ENCODE results near the gene MYH9.

DNA sequence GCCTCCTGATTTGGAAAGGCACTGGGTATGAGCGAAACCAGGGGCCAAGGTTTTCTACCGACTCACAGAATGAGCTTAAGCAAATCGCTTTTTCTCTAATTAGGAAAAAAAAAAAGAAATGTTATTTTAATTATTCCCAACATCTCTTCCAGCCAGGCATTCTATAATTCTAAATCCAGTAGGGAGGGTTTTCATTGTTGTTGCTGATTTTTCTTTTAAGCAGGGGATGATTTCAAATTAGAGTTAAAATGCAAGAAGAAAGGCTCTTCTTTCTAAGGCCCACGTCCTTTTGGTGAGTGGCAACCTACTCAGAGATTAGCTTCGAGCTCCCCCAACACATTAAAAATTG lies 8.9 kb downstream of the MYH9 start:
- TF ChIP-seq, protein P1, sequence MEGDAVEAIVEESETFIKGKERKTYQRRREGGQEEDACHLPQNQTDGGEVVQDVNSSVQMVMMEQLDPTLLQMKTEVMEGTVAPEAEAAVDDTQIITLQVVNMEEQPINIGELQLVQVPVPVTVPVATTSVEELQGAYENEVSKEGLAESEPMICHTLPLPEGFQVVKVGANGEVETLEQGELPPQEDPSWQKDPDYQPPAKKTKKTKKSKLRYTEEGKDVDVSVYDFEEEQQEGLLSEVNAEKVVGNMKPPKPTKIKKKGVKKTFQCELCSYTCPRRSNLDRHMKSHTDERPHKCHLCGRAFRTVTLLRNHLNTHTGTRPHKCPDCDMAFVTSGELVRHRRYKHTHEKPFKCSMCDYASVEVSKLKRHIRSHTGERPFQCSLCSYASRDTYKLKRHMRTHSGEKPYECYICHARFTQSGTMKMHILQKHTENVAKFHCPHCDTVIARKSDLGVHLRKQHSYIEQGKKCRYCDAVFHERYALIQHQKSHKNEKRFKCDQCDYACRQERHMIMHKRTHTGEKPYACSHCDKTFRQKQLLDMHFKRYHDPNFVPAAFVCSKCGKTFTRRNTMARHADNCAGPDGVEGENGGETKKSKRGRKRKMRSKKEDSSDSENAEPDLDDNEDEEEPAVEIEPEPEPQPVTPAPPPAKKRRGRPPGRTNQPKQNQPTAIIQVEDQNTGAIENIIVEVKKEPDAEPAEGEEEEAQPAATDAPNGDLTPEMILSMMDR (IDR thresholded peaks at IDR 0.05) = no peak
- TF ChIP-seq EZH2 (IDR thresholded peaks at IDR 0.05; ENCODE audit: borderline replicate concordance, insufficient read depth, low read depth, low read length, poor library complexity, severe bottlenecking) = no peak
